NB4 (cell line): ENCODE measurements around the gene ARPC1A.
"Not testable (repeated sequence)": the region's sequence is repeated elsewhere in the genome, so short reads cannot be mapped to it uniquely, and the experiment has no call there.

Experiments
- DNase-seq: peaks from one replicate; pipeline ENCODE4 v3.0.0; 2010; ENCODE audit warnings: low read depth
- H3K4me3 ChIP-seq: one replicate; pipeline ENCODE4 v1.5.1; 2011; ENCODE audit warnings: mild to moderate bottlenecking, low read depth, low read length, moderate library complexity
- CTCF ChIP-seq: IDR thresholded peaks from one replicate; pipeline ENCODE4 v1.5.1; 2012; ENCODE audit warnings: low read depth, low read length
- MAX ChIP-seq: IDR thresholded peaks from 2 replicates; pipeline ENCODE4 v1.6.1; 2011; ENCODE audit warnings: low read depth, low read length
- MYC ChIP-seq: IDR thresholded peaks from 2 replicates; pipeline ENCODE4 v1.6.1; 2011; ENCODE audit warnings: low read depth, low read length
- POLR2A ChIP-seq: IDR thresholded peaks from 2 replicates; pipeline ENCODE4 v1.6.1; 2011; ENCODE audit warnings: mild to moderate bottlenecking; ENCODE audit not compliant: insufficient read length; ENCODE audit errors: extremely low read depth

The ARPC1A gene

GRCh38 chr7:99325001-99325493 is 651 bp upstream of the ARPC1A start:
- no peak for TF ChIP-seq MAX
- TF ChIP-seq CTCF = no peak
- TF ChIP-seq POLR2A = no peak
- no peak for TF ChIP-seq MYC
- no peak for DNase-seq
- peak overlapping the region; percentile 98 for H3K4me3 ChIP-seq

DNA sequence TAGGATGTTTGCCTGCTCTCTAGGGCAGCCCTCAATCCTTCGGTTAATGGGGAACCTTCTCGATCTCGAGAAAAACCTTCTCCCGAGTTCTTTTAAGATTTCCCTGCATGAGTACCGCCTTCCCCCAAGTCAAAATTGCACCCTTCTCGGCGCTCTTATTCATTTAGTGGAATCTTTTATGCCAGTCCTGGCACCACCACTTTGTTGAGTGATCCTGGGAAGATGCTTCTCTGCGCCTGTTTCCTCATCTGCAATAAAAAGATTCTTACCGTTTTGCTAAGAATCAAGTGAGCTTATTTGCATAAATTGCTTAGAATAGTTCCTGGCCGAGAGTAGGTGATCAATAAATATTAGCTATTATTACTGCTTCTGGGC is 697 bp downstream of the ARPC1A start:
- peak overlapping the region; percentile 98 for H3K4me3 ChIP-seq
- no peak for DNase-seq
- TF ChIP-seq CTCF (no peak), MAX (no peak), MYC (no peak), POLR2A (no peak)

- not testable (repeated sequence) for H3K4me3 ChIP-seq
- DNase-seq = peak; percentile 95
- TF ChIP-seq MAX (peak; percentile 51; the same call in 1 of the 2 replicates), MYC (peak; percentile 78)
These were observed 4.7 kb downstream of the ARPC1A start for GRCh38 chr7:99330314-99330961.

GRCh38 chr7:99331002-99331401 is 5.3 kb downstream of the ARPC1A start:
- no peak for TF ChIP-seq POLR2A
- no peak for TF ChIP-seq CTCF
- no peak for TF ChIP-seq MAX
- TF ChIP-seq MYC = no peak
- DNase-seq = no peak
- H3K4me3 ChIP-seq = no peak overlapping the region

DNA sequence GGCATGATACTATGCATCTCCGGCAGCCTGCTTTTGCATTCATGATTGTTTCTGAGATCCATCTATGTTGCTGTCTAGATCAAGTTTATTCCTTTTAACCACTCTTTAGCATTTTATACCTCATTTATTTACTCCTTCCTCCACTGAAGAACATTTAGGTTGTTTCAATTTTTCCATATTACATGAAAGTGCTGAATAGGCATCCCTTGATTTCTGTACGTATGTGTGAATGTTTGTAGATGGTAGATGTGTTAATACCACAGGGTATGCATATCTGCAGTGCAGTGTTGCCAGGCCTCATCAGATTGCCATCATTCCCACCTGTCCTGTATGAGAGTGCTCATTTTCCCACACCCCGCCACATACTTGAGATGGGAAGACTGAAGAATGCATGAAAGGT is 13.9 kb downstream of the ARPC1A start:
- no peak overlapping the region for H3K4me3 ChIP-seq
- TF ChIP-seq POLR2A = no peak
- no peak for TF ChIP-seq CTCF
- no peak for TF ChIP-seq MAX
- no peak for DNase-seq

DNA sequence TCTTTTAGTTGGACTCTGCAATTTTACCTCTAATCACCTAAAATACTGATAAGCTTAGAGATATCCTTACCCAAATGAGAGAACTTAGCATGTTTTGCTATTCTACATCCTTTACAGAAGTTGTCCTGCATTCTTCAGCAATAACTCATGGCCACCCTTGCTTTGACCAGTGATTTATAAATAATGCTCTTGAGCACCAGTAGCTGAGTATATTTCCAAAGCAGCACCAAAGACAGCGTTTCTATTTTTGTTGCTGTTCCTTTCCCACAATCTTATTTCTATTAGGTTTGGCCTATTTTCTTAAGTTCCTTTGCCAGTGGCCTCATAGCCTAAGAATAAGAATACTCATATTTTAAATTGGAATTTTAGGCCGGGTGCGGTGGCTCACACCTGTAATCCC is 15.0 kb downstream of the ARPC1A start:
- DNase-seq = no peak
- TF ChIP-seq CTCF (no peak), POLR2A (no peak), MAX (no peak), MYC (no peak)
- no peak overlapping the region for H3K4me3 ChIP-seq
